GM12878 (cell line): ENCODE measurements around the gene GTF3C1. TPM values are rescaled to one million over a fixed set of nuclear protein-coding genes. Genes with fewer than 3 reads are reported as not detected.
A peak's percentile ranks its signal among the peaks of the same experiment; 100 is the strongest.

Experiments
- ATAC-seq: fragments of 200-7000 bp; cut with Tn5 transposase; 3 replicates; pipeline ENCODE4 v1.9.1; 2020; ENCODE audit warnings: mild to moderate bottlenecking, moderate library complexity
- BruUV-seq: library from RNA; stranded (reverse); fragments of 400-500 nt; replicated peaks from 2 replicates; lab custom pipeline; 2021; lab: Mats Ljungman, UMichigan
- CTCF ChIA-PET: fragments of 300-600 bp; sonication (Branson Sonifier 250); formaldehyde crosslinking; extraction: SDS; loops from one replicate; lab custom pipeline; 2021; ENCODE audit warnings: inconsistent platforms; lab: Yijun Ruan, JAX
- POLR2A ChIA-PET: fragments of 350-600 bp; formaldehyde crosslinking; extraction: SDS; loops from one replicate; lab custom pipeline; 2021; ENCODE audit warnings: inconsistent platforms; lab: Charles Lee
- RAD21 ChIA-PET: fragments of 300-600 bp; sonication (Branson Sonifier 250); formaldehyde crosslinking; loops from one replicate; lab custom pipeline; 2023; ENCODE audit warnings: antibody characterized with exemption; ENCODE audit not compliant: unreplicated experiment; lab: Charles Lee
- SMC1A ChIA-PET: fragments of 300-600 bp; sonication (Branson Sonifier 250); formaldehyde crosslinking; loops from one replicate; lab custom pipeline; 2023; ENCODE audit not compliant: unreplicated experiment, uncharacterized antibody; lab: Charles Lee
- DNase-seq: peaks from one replicate; pipeline ENCODE4 v3.0.0-alpha.2; 2011; ENCODE audit warnings: low read depth, low spot score
- FAIRE-seq: peaks from 3 replicates; lab custom pipeline; 2011; peaks lifted over from hg19 to GRCh38; lab: Jason Lieb, UNC
- H2AFZ ChIP-seq: 2 replicates; pipeline ENCODE4 v1.6.0; 2011; ENCODE audit warnings: low read depth, low read length, control low read depth; ENCODE audit not compliant: control insufficient read depth
- H3K27ac ChIP-seq: 2 replicates; pipeline ENCODE4 v1.5.1; 2011; ENCODE audit warnings: control low read depth; ENCODE audit not compliant: control insufficient read depth, insufficient read depth
- H3K27me3 ChIP-seq, 2 experiments: replicated peaks in 1 of 2; 2 replicates each; pipeline versions ENCODE4 v1.6.0 to v1.6.1; 2011; ENCODE audit warnings: low read length in 1 of 2; ENCODE audit not compliant: control insufficient read depth in 2 of 2, insufficient read depth in 2 of 2
- H3K36me3 ChIP-seq, 2 experiments: 2 replicates each; pipeline ENCODE4 v1.5.1; 2011; ENCODE audit warnings: low read length in 1 of 2; ENCODE audit not compliant: control insufficient read depth in 2 of 2, insufficient read depth in 2 of 2
- H3K4me1 ChIP-seq: 2 replicates; pipeline ENCODE4 v1.6.1; 2011; ENCODE audit warnings: mild to moderate bottlenecking, low read length, moderate library complexity, mixed read lengths; ENCODE audit not compliant: control insufficient read depth, insufficient read depth
- H3K4me2 ChIP-seq: 2 replicates; pipeline ENCODE4 v1.6.0; 2011; ENCODE audit warnings: control low read depth; ENCODE audit not compliant: control insufficient read depth, insufficient read depth
- H3K4me3 ChIP-seq: fragments of 200-600 bp; sonication (generic); 2 replicates; pipeline ENCODE4 v1.5.1; 2016
- H3K79me2 ChIP-seq: 2 replicates; pipeline ENCODE4 v1.6.0; 2011; ENCODE audit warnings: low read length; ENCODE audit not compliant: control insufficient read depth, insufficient read depth
- H3K9ac ChIP-seq: 2 replicates; pipeline ENCODE4 v1.8.0; 2011; ENCODE audit warnings: low read length, control low read depth, mixed read lengths; ENCODE audit not compliant: control insufficient read depth, insufficient read depth
- H3K9me3 ChIP-seq: replicated peaks from 3 replicates; pipeline ENCODE4 v1.5.1; 2011; ENCODE audit warnings: mild to moderate bottlenecking, low read length; ENCODE audit not compliant: control insufficient read depth, insufficient read depth
- H4K20me1 ChIP-seq: 2 replicates; pipeline ENCODE4 v1.6.0; 2011; ENCODE audit not compliant: control insufficient read depth, insufficient read depth
- BACH1 ChIP-seq: fragments of 450-650 bp; IDR thresholded peaks from 2 replicates; pipeline ENCODE4 v1.6.1; 2017; ENCODE audit warnings: mild to moderate bottlenecking, borderline replicate concordance
- CEBPB ChIP-seq, 2 experiments: fragments of 150-350 bp in 1 of 2; IDR thresholded peaks; 2 replicates each; pipeline ENCODE4 v1.6.1; 2012 to 2014; ENCODE audit warnings: low read depth in 2 of 2, low read length in 2 of 2, borderline replicate concordance in 1 of 2, inconsistent platforms in 1 of 2
- CREB1 ChIP-seq: IDR thresholded peaks from 2 replicates; pipeline ENCODE4 v1.6.1; 2012; ENCODE audit warnings: low read depth, mild to moderate bottlenecking, inconsistent platforms
- CTCF ChIP-seq, 3 experiments: IDR thresholded peaks in 2 of 3; conservative IDR thresholded peaks in 1 of 3; 2 replicates each; pipeline ENCODE4 v1.5.1; 2011; ENCODE audit warnings: low read depth in 3 of 3, low read length in 3 of 3, mild to moderate bottlenecking in 3 of 3, control low read depth in 2 of 3, moderate library complexity in 2 of 3, inconsistent platforms in 1 of 3, mixed read lengths in 1 of 3; ENCODE audit not compliant: control insufficient read depth in 2 of 3, insufficient read depth in 1 of 3; ENCODE audit errors: extremely low read depth in 1 of 3
- IRF4 ChIP-seq: IDR thresholded peaks from 2 replicates; pipeline ENCODE4 v1.6.1; 2011; ENCODE audit warnings: low read depth, low read length
- JUNB ChIP-seq: IDR thresholded peaks from 2 replicates; pipeline ENCODE4 v1.6.1; 2016; ENCODE audit warnings: antibody characterized with exemption, mild to moderate bottlenecking
- MYC ChIP-seq: IDR thresholded peaks from 2 replicates; pipeline ENCODE4 v1.6.1; 2011; ENCODE audit warnings: mild to moderate bottlenecking, low read length, moderate library complexity, inconsistent platforms; ENCODE audit not compliant: insufficient read depth, insufficient replicate concordance, insufficient read length, severe bottlenecking
- PML ChIP-seq: IDR thresholded peaks from 2 replicates; pipeline ENCODE4 v1.6.1; 2012; ENCODE audit warnings: low read length, inconsistent platforms
- TAF1 ChIP-seq: IDR thresholded peaks from 2 replicates; pipeline ENCODE4 v1.6.1; 2011; ENCODE audit warnings: mild to moderate bottlenecking, low read depth, low read length, borderline replicate concordance
- ZSCAN29 ChIP-seq: fragments of 450-650 bp; IDR thresholded peaks from 2 replicates; pipeline ENCODE4 v1.6.1; 2017; ENCODE audit warnings: mild to moderate bottlenecking, moderate library complexity
- WGBS: methylation state at CpG from one replicate; pipeline ENCODE4 v1.1.6; 2016; ENCODE audit warnings: low lambda C conversion rate; ENCODE audit not compliant: insufficient replicate concordance, insufficient coverage; ENCODE audit errors: missing lambda C conversion rate; 5-methylcytosine and 5-hydroxymethylcytosine counted together
- in situ Hi-C: fragments of 300-500 bp; cut with MboI; formaldehyde crosslinking; loops from 9 replicates; pipeline ENCODE4 v1.14.3; 2018; ENCODE audit warnings: mixed read lengths
- intact Hi-C: fragments of 100-400 bp; cut with micrococcal nuclease; formaldehyde crosslinking; loops from one replicate; pipeline ENCODE4 v1.14.2; 2022; ENCODE audit not compliant: unreplicated experiment
- polyA plus RNA-seq, 11 experiments: library from polyadenylated mRNA; depleted of rRNA in 4 of 11; unstranded in 6 of 11; stranded (reverse) in 5 of 11; fragments of >200 nt; fragmentation: Nextera tagmentation in 4 of 11; fragmentation: Illumina TruSeq in 1 of 11; extraction: Ambion mirVana in 4 of 11; extraction: Trizol in 1 of 11; gene quantifications; 1 replicate in 1 of 11; 2 replicates in 10 of 11; pipeline versions ENCODE4 v1.2.1 to v1.2.3, GENCODE V29; 2011 to 2016; ENCODE audit warnings: inconsistent platforms in 2 of 11, missing spikeins in 2 of 11, low read depth in 1 of 11
- total RNA-seq, 4 experiments: library from RNA; depleted of rRNA in 3 of 4; stranded (reverse); fragments of >200 nt in 3 of 4; fragmentation: Illumina TruSeq in 1 of 4; extraction: Trizol in 1 of 4; gene quantifications; 2 replicates each; pipeline versions ENCODE4 v1.2.1 to v1.2.3, GENCODE V29; 2013 to 2021

Gene GTF3C1
- total and polyA plus RNA-seq, 10 of the 15 experiments (the other 5 are each of a cell fraction or from before 2014, with no cell fraction given): 0.98 to 60.9 (median 34.3) TPM

DNA sequence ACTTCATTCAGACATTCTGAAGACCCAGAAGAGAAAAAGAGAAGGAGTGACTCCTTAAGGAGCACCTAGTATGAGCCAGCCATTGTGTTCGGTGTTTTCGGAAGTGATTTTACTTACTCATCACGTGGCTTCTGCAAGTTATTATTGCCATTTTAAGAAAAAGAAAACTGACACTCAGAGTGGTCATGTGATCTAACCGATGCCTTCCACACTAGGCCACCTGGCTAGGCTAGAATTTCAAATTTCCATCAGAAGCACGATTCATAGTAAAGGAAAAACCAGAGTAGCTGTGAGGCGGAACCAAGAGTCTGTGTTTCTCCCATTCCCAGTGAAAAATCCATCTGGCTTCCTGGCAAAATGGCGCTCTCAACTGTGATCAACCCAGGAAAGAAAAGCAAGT lies 32.0 kb downstream of the GTF3C1 start (continued):
- no peak for TF ChIP-seq IRF4

DNA sequence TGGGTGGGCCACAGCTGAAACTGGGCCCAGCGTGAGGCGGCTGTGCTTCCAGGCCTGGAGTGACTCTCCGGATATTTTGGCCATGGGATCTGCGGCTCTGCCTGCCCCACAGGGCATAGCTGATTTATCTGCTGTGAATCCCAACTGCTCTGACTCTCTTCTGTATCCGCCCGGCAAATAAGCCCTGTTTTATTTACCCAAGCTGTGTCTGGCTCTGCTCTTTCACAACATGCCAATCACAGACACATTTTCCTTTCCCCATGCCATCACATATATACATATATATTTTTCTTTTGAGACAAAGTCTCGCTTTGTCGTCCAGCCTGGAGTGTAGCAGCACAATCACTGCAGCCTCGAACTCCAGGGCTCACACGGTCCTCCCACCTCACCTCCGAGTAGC lies 33.3 kb downstream of the GTF3C1 start:
- Histone ChIP-seq H3K4me3 (no peak overlapping the region), H3K9me3 (no peaks in the 10 kb centered on the region), H3K36me3 (peaks cover 1 to 16% of the 10 kb centered on the region in 2 experiments; a peak in 3 of 4 replicates), H3K79me2 (no peaks in the 10 kb centered on the region), H3K9ac (no peak overlapping the region), H2AFZ (no peak overlapping the region), H3K27me3 (no peaks in the 10 kb centered on the region), H3K27ac (no peak overlapping the region), H4K20me1 (no peaks in the 10 kb centered on the region; the same call in 1 of the 2 replicates), H3K4me2 (no peak overlapping the region), H3K4me1 (no peaks in the 10 kb centered on the region)
- ChIA-PET POLR2A (no interaction called here), SMC1A (no interaction called here), CTCF (interaction anchor here (1.5 kb wide), 1 partner anchor 31 kb away, joined by 3 read pairs; no protein-coding TSS in a partner anchor), RAD21 (no interaction called here)
- no peak for TF ChIP-seq CREB1
- no peak for TF ChIP-seq BACH1
- no peak for TF ChIP-seq TAF1
- TF ChIP-seq PML: no peak
- TF ChIP-seq JUNB: no peak
- FAIRE-seq (no peak), ATAC-seq (no peak), DNase-seq (no peak)
- intact Hi-C loops: no loop called here
- in situ Hi-C loops: no loop called here
- WGBS: 92% methylated on average over 11 of the region's 11 CpGs
- BruUV-seq: no TSS peak

DNA sequence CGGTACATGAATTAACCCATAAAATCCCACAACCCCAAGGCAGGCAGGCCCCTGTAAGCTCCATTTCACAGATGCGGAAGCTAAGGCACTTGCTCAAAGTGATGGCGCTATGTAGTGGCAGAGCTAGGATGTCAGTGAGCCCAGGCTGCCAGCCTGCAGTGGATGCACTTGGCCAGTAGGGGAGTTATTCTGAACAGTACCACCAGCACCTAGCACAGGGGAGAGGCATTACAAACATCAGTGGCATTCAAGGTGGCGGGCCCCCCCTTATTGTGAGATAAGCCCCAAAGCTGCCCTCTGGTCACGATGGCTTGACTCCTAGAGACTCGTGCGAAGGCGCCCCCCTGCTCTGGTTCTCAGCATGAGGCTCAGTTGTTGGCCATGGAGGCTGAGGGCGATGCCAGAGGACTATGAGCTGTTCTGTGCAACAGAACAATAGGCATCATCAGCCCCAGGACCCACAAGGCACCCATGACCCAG lies 33.8 kb downstream of the GTF3C1 start:
- ATAC-seq (peak; percentile 97), FAIRE-seq (peak; percentile 31), DNase-seq (no peak)
- H3K36me3 ChIP-seq: peaks cover 4 to 16% of the 10 kb centered on the region in 2 experiments; a peak in 3 of 4 replicates
- no peaks in the 10 kb centered on the region for H3K27me3 ChIP-seq
- RAD21 ChIA-PET: no interaction called here
- no peaks in the 10 kb centered on the region for H3K79me2 ChIP-seq
- H3K4me1 ChIP-seq: no peaks in the 10 kb centered on the region
- H4K20me1 ChIP-seq: no peaks in the 10 kb centered on the region; the same call in 1 of the 2 replicates
- H3K9ac ChIP-seq: no peak overlapping the region
- WGBS: 92% methylated on average over 9 of the region's 9 CpGs
- TF ChIP-seq JUNB (no peak), MYC (no peak), CTCF (IDR thresholded peaks at IDR 0.05 in 2 of 3, conservative IDR thresholded peaks at IDR 0.05 in 1 of 3; ENCODE audit: control insufficient read depth in 2 of 3, extremely low read depth in 1 of 3, insufficient read depth in 1 of 3, low read depth in 3 of 3, low read length in 3 of 3) (peak; percentile 37 to 77 (median 72)), CEBPB (IDR thresholded peaks at IDR 0.05; ENCODE audit: borderline replicate concordance in 1 of 2, low read depth in 2 of 2, low read length in 2 of 2) (no peak), ZSCAN29 (no peak)
- in situ Hi-C loops: no loop called here
- intact Hi-C loops: no loop called here
- no peak overlapping the region for H3K4me3 ChIP-seq
- H3K27ac ChIP-seq: no peak overlapping the region
- CTCF ChIA-PET: interaction anchor here (1.5 kb wide), 1 partner anchor 31 kb away, joined by 3 read pairs; no protein-coding TSS in a partner anchor
- POLR2A ChIA-PET: no interaction called here
- no peak overlapping the region for H2AFZ ChIP-seq
- SMC1A ChIA-PET: no interaction called here
- no peaks in the 10 kb centered on the region for H3K9me3 ChIP-seq
- no peak overlapping the region for H3K4me2 ChIP-seq
- BruUV-seq: no TSS peak
